ENCODE data around the gene MMAB. TPM values are rescaled to one million over a fixed set of nuclear protein-coding genes. Genes with fewer than 3 reads are reported as not detected.

The MMAB gene
- total RNA-seq, 1 donor from 2014 or later = 10.5 TPM

- no peak for DNase-seq (ENCODE audit: low read depth in 2 of 2)
Measured at GRCh38 chr12:109540526-109541412, 32.5 kb downstream of the MMAB start.

GRCh38 chr12:109539508-109539907 is 33.8 kb downstream of the MMAB start:
- DNase-seq (ENCODE audit: low read depth in 2 of 2) = peak in 1 of 2 donors; percentile 43

GRCh38 chr12:109538191-109538863 is 35.0 kb downstream of the MMAB start:
- no peak for DNase-seq (ENCODE audit: low read depth in 2 of 2)

- no peak for DNase-seq (ENCODE audit: low read depth in 2 of 2)
Measured at GRCh38 chr12:109537136-109537535, 36.2 kb downstream of the MMAB start.

GRCh38 chr12:109535863-109536250 is 37.4 kb downstream of the MMAB start:
- DNase-seq (ENCODE audit: low read depth in 2 of 2) = no peak

- DNase-seq (ENCODE audit: low read depth in 2 of 2) = no peak
Measured at GRCh38 chr12:109535231-109535862, 38.0 kb downstream of the MMAB start.

GRCh38 chr12:109534456-109534855 is 38.8 kb downstream of the MMAB start:
- no peak for DNase-seq (ENCODE audit: low read depth in 2 of 2)

GRCh38 chr12:109533487-109533740 is 39.9 kb downstream of the MMAB start:
- no peak for DNase-seq (ENCODE audit: low read depth in 2 of 2)

GRCh38 chr12:109532721-109533486 is 40.4 kb downstream of the MMAB start:
- no peak for DNase-seq (ENCODE audit: low read depth in 2 of 2)

- DNase-seq (ENCODE audit: low read depth in 2 of 2) = no peak
Measured at GRCh38 chr12:109531411-109531810, 41.9 kb downstream of the MMAB start.

- DNase-seq (ENCODE audit: low read depth in 2 of 2) = no peak
Measured at GRCh38 chr12:109529691-109530640, 43.3 kb downstream of the MMAB start.

GRCh38 chr12:109527489-109528123 is 45.7 kb downstream of the MMAB start:
- no peak for DNase-seq (ENCODE audit: low read depth in 2 of 2)

GRCh38 chr12:109525279-109525585 is 48.1 kb downstream of the MMAB start:
- DNase-seq (ENCODE audit: low read depth in 2 of 2) = no peak

- no peak for DNase-seq (ENCODE audit: low read depth in 2 of 2)
Measured at GRCh38 chr12:109524466-109525278, 48.6 kb downstream of the MMAB start.

GRCh38 chr12:109523504-109523903 is 49.8 kb downstream of the MMAB start:
- no peak for DNase-seq (ENCODE audit: low read depth in 2 of 2)

GRCh38 chr12:109523071-109523470 is 50.2 kb downstream of the MMAB start:
- peak in 1 of 2 donors; percentile 45 for DNase-seq (ENCODE audit: low read depth in 2 of 2)

GRCh38 chr12:109521831-109522230 is 51.5 kb downstream of the MMAB start:
- no peak for DNase-seq (ENCODE audit: low read depth in 2 of 2)

- peak in 1 of 2 donors; percentile 13 for DNase-seq (ENCODE audit: low read depth in 2 of 2)
Measured at GRCh38 chr12:109519787-109520186, 53.5 kb downstream of the MMAB start.

- peak; percentile 79 to 94 for DNase-seq (ENCODE audit: low read depth in 2 of 2)
Measured at GRCh38 chr12:109518820-109519665, 54.3 kb downstream of the MMAB start.
